Measurements from ENCODE around the gene CABLES1.

The CABLES1 gene

GRCh38 chr18:23259701-23260681, 124.7 kb downstream of the CABLES1 start:
- TF ChIP-seq, protein P1, sequence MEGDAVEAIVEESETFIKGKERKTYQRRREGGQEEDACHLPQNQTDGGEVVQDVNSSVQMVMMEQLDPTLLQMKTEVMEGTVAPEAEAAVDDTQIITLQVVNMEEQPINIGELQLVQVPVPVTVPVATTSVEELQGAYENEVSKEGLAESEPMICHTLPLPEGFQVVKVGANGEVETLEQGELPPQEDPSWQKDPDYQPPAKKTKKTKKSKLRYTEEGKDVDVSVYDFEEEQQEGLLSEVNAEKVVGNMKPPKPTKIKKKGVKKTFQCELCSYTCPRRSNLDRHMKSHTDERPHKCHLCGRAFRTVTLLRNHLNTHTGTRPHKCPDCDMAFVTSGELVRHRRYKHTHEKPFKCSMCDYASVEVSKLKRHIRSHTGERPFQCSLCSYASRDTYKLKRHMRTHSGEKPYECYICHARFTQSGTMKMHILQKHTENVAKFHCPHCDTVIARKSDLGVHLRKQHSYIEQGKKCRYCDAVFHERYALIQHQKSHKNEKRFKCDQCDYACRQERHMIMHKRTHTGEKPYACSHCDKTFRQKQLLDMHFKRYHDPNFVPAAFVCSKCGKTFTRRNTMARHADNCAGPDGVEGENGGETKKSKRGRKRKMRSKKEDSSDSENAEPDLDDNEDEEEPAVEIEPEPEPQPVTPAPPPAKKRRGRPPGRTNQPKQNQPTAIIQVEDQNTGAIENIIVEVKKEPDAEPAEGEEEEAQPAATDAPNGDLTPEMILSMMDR (IDR thresholded peaks at IDR 0.05): no peak

GRCh38 chr18:23260926-23261590, 125.8 kb downstream of the CABLES1 start:
- TF ChIP-seq, protein P1 (IDR thresholded peaks at IDR 0.05): no peak

GRCh38 chr18:23263551-23264235, 128.4 kb downstream of the CABLES1 start:
- TF ChIP-seq, protein P1 (IDR thresholded peaks at IDR 0.05): no peak

DNA sequence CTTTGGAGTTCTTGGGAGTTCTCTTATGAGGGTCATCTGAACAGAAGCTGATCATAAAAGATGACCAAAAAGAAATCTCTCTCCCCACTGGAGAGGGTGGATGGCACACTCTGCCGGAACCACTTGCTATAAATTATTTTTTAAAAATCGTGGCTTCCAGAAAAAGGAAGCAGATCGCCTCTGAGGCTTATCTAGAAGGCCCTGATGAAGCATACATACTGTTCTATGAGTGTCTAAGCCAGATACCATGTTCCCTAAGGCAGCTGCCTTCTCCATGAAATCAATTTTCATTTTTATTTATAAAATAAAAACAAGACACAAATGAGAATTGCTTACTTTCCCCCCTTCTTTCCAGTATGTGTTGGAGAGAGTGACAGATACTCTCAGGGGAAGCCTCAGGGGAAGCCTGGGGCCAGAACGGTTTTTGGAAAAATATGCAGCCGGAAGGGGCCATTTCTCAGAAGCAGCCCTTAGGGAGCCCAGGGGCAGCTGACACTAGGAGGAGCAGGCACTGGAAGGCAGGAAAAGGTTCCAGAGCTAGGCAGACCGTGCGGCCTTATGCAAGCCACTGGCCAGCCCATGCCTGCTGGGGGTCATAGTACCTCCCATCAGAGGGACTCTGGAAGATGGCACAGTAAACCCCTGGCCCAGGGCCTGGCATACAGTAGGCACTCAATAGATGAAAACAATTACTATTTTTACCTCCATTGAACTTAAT, 130.6 kb downstream of the CABLES1 start:
- TF ChIP-seq, protein P1 (IDR thresholded peaks at IDR 0.05): no peak

GRCh38 chr18:23266717-23267446, 131.6 kb downstream of the CABLES1 start:
- TF ChIP-seq, protein P1 (IDR thresholded peaks at IDR 0.05): no peak

- TF ChIP-seq, protein P1 (IDR thresholded peaks at IDR 0.05): no peak
These were observed 132.1 kb downstream of the CABLES1 start for GRCh38 chr18:23267447-23267776.
